Pons (tissue), 1 donor: ENCODE results near the gene IL23R.

Experiments
- DNase-seq: peaks from one replicate; pipeline ENCODE4 v3.0.0-alpha.2; 2016; ENCODE audit warnings: low spot score

IL23R gene

DNA sequence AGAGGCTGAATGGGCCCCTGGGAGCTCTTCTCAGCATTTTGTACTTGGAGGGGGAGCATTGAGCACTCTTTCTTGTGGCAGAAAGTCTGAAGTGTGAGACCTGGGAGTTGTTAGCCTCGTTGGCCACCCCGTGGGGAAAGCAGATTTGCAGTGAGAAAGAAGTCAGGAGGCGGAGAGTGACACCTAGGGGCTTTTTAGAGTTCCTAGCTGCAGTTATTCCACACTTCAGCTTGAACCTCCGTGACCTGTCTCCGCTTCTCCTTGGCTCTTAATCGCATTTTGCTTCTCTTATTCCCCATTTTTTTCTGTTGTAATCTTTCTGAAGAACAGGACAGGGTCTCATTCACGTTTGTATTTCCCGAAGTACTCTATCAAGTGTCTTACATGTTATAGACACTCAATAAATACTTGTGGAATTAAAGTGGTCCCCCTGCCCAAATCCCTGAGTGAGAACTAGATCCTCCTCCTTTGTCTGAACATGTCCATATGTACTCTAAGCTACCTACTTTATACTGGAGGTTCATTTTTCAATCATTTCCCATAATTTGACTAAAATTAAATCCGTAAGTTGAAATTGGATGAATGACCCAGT, 17.0 kb upstream of the IL23R start:
- peak; percentile 85 for DNase-seq

DNA sequence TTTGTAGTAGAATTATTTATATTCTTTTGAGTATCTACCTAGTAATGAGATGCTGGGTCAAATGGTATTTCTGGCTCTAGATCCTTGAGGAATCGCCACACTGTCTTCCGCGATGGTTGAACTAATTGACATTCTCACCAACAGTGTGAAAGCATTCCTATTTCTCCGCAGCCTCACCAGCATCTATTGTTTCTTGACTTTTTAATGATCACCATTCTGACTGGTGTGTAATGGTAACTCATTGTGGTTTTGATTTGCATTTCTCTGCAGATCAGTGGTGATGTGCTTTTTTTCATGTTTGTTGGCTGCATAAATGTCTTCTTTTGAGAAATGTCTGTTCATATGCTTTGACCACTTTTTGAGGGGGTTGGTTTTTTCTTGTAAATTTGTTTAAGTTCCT, 15.3 kb upstream of the IL23R start:
- no peak for DNase-seq

DNA sequence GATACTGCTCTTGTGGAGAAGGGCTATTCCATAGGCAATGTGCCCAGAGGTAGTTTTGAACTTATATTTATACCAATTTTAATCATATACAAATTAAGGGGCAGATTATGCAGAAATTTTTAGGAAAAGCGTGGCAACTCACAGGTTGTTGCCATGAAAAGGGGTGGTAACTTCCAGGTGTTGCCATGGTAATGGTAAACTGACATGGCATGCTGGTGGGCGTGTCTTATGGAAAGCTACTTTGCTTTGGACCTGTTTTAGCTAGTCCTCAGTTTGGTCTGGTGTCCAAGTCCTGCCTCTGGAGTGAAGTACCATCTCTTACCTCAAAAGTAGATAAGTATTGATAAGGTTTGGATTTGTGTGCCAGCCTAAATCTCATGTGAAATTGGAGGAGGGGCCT, 7.9 kb upstream of the IL23R start:
- DNase-seq: no peak

DNA sequence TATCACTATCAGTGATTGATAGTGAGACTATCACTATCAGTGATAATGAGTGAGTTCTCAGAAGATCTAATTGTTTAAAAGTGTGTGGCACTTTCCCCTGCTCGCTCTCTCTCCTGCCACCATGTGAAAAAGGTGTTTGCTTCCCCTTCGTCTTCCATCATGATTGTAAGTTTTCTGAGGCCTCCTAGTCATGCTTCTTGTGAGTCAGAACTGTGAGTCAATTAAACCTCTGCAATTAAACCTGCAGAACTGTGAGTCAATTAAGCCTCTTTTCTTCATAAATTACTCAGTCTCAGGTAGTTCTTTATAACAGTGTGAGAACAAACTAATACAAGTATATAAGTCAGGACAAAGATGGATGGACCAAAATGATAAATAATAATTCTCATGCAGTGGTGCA, 7.0 kb upstream of the IL23R start:
- DNase-seq: no peak

DNA sequence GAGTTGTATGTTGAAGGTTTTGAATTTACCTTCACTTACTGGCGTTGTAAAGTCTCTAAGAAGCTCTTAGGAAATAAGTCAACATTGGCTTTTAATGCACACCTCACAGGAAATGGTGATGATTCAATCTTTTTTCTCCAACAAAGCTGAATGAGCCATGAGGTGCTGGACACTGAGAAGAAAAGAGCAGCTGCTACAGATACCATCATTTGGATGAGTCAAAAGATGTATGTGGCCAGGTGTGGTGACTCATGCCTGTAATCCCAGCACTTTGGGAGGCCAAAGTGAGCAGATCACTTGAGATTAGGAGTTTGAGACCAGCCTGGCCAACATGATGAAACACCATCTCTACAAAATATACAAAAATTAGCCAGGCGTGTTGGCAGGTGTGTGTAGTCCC, 3.3 kb upstream of the IL23R start:
- no peak for DNase-seq

DNA sequence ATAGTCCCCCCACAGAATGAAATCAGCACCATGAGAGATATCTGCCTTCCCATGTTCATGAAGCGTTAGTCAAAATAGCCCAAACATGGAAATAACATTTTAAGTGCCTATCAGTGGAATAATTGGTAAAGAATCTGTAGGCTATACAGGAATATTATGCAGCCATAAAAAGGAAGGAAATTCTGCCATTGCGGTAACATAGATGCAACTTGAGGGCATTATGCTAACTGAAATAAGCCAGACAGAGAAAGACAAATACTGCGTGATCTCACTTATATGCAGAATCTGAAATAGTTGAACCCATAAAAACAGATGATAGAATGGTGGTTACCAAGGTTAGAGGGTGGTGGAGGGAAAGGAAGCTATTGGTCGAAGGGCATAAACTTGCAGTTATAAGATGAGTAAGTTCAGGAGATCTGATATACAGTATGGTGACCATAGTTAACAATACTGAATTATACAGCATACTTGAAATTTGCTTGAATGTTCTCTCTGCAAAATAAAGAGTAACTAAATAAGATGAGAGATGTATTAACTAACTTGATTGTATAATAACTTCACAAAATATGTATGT, 699 bp upstream of the IL23R start:
- no peak for DNase-seq

DNA sequence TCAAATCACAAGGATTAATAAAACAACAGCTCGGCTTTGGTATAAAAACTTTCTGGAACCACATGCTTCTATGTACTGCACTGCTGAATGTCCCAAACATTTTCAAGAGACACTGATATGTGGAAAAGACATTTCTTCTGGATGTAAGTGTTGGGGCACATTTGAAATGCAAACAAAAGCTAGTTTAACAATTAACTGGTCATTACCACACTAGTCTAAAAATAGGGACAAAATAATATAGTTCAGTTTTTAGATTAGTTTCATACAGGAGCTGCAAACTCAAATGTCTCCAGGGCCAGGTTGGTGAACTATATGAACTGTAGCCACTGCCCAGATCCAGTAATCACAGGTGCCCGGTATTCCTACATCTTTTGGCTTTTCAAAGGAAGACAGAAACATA, 3.2 kb downstream of the IL23R start:
- no peak for DNase-seq

DNA sequence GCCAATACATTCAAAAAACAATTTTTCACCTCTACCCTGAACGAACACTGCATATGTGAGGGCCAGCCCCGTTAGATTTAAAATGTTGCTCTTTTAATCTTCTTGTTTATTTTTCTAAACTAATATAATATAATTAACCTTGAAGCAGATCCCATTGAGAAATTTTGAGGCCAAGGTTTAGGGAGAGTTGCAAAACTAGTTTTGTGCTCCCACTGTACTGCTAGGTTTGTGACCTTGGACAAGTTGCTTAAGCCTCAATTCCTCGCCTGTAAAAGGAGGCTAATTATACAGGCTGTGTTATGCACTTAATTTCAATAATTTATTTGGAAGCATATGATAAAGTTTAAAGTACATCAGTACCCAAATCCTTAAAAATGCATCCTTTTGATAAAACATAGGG, 3.7 kb downstream of the IL23R start:
- no peak for DNase-seq

DNA sequence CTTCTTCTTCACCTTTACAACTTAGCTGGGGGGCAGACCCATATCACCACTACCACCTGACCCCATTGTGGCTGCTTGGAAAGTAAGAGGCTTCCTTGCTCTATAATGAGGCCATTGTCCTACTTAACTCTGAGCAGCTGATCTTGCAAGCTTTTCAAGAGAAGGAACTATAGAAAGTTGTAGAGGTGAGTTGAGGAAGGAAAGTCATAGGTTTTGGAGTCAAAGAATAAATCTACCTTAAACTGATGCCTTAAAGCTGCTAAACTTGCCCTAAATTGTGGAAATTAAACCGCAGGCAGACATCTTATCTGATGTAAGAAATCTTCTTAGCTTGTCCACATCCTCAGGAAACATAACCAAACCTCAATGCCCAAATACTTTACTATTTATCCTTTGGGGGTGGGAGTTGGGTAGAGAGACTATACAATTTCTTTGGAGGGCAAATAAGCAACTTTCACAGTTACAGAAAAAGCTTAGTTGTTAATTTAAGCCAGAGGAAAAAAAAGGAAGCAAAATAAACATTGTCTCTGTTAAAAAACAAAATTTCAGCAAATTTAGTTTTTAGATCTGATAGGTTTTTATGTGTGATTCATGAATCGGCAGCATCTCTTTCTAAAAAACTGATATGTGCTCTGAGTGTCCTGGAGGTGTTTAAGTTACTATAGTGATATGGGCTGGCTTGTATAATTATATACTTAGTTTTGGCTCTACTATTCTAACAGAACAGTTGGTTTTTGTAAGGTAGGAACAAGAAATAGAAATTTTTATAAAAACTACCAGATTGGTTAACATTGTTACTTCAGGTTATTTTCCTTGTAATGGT, 4.7 kb downstream of the IL23R start:
- DNase-seq: no peak

DNA sequence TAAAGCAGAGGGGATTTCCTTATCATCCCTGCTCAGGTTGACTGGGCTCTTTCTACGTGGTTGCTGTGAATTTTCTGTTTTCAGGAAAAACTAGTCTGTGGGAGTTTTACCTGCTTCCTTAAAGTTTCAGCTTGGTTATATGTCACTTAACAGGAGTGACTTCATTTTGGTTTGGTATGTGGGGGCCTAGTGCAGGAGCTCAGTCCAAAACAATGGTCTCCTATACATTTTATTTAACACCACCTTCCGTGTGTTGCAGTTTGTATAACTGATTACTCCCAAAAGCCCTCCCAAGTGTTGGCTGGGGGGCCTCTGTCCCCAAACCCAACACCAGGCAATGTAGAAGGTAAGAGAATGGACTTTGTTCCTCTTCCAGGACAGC, 5.3 kb downstream of the IL23R start:
- no peak for DNase-seq

DNA sequence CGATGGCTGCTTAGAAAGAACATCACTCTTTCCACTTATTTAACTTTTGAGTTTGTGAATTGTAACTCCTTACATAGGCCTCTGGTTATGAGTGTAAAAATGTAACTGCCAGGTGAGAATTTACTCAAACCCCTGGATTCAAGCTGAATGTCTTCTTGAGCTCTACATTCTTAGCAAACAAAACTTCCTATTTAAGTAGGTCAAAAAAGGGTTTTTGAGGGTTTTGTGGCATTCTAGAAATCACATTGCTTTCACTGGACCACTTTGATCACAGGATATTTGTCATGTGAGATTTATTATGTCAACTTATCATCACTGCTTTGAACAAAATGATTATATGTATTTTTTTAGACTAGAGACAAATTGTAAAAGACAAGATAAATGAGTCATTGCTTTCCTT, 5.7 kb downstream of the IL23R start:
- DNase-seq: no peak

DNA sequence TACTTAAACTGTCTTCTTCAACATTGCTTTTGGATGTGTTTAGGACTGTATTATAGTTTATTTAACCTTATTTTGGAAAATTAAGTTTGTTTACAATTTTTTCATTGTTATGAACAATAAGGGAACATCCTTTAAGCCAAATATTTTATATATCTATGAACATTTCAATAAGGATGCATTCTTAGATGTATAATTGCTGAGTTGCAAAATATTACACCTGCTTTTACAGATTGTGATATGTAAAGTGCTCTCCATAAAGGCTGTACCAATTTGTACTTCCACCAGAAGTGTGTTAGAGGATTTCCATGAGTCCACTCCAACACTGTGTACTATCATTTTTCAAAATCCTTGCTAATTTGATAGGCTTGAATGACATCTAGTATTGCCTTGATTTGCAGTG, 7.7 kb downstream of the IL23R start:
- no peak for DNase-seq

DNA sequence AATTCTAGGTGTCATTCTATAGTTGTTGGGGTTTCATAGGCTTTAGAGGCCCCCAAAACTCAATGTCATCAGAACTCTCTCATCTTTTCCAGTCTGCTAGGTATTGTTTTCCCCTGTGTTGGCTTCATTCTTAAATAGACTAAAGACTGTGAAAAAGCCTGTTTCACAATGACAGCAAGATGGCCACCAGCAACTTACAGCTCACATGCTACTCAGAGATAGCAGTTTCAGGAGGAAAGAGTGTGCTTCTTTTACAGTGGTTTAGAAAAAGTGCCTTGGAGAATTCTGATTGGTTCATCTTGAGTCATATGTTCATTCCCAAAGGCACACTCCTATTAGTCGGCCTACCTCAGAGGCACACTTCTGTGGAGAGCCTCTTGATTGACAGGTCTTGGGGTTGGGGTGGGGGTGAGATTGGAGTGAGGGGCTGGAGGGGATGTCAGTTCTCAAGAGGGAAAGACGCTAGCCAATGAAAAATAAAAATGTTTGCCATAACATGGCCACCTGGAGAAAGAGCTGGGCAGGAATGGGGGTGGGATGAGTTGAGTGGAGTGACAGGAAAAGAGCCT, 8.5 kb downstream of the IL23R start:
- DNase-seq: no peak

DNA sequence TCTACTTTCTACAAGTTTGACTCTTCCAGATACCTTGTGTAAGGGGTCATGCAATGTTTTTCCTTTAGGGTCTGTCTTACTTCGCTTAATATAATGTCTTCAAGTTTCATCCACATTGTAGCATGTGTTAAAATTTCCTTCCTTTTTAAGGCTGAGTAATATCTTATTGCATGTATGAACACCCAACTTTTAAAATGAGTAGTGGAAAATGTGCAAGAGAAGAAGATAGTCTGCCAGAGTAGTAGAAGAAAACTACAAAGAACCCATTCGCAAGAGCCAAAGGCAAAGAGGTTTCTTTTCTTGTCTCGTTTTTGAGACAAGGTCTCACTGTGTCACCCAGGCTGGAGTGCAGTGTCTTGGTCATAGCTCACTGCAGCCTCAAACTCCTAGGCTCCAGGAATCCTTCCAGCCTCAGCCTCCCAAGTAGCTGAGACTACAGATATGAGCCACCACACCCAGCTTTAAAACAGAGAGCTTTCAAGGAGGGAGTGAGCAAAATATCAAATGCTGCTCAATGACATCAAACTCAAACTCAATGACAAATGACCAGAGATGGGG, 9.4 kb downstream of the IL23R start:
- DNase-seq: no peak

DNA sequence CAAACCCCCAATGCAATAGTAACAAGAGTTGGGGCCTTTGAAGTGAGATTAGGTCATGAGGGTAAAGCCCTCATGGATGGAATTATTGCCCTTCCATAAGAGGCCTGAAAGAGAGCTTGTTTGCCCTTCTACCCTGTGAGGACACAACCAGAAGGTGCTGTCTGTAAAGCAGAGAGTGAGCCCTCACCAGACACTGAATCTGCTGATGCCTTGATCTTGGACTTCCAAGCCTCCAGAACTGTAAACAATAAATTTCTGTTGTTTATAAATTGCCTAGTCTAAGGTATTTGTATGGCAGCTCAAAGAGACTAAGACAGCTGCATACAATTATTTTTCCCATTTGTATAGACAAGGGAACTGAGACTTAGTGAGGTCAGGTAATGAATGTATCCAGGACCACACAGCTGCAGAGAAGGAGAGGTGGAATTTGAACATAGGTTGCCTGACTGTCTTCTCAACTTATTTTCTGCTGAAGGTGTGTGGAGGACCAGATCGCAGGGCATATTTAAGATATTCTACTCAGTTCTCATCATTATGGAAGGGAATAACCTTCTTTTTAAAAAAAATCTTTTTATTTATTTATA, 18.7 kb downstream of the IL23R start:
- no peak for DNase-seq

DNA sequence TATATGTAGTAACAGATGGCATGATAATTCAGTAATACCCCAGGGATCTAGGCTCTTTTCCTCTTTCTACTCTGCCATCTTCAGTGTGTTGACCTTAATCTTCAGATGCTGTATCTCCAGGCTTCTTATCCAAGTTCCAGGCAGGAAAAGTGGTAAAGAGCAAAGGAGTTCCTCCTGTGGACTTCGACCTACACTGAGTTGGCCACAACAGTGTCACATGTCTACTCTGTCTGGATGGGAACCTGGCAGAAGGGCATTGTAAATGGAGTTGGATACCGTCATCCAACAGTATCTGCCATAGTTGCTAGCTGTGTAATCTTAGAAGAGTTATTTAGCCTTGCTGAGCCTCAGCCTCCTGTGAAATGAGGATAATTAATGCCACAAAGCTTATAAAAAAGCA, 21.9 kb downstream of the IL23R start:
- no peak for DNase-seq

DNA sequence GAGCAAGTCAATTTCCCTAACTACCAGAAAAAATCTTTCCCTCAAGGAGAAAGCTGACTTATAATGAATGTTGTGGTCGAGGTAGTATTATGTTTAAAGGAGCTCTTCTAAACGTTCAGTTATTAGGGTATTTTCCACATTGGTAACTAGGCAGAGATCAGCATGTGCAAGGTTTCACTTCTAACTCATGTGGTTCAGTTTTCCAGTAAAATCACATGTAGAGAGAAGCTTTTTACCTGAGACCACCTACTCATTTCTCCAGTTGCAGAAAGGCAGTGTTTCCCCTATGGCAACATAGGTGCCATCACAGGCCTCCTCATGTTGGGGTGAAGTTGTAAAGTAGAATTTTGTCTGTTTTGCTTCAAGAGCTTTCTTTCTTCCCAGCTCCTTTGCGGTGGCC, 23.7 kb downstream of the IL23R start:
- DNase-seq: no peak

DNA sequence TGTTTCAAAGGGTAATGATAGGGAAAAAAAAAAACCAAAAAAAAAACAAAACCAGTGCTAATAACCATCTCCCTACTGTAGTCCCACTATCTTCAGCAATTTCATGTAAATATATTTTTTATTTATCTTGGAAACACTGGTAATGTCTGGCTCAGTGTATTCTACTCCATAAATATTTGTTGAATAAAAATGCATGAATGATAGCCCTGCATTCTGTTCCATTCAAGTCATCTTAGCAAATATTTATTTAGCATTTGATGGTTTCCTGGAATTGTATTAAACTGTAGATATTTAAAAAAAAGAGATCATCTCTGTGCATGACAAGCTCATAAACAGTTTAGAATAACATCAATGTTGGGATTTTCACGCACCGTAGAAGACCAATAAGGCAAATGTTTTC, 24.2 kb downstream of the IL23R start:
- no peak for DNase-seq

DNA sequence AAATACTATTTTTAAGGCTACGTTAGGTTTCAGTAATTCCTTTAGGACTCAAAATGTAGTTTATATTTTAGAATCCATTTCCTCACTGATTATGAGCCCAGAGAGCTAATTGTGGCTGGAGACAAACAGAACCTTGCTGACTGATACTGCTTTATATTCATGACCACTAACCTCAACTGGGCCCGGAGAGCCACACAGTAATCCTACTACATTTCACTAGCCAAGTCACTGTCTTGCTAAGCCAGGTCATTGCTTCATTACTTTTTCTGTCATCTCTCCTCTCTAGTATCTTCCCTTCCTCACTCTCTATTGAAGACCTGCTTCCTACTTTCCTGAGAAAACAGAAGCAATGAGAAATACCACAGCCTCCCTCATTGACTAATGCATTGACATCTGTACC, 24.7 kb downstream of the IL23R start:
- DNase-seq: no peak

DNA sequence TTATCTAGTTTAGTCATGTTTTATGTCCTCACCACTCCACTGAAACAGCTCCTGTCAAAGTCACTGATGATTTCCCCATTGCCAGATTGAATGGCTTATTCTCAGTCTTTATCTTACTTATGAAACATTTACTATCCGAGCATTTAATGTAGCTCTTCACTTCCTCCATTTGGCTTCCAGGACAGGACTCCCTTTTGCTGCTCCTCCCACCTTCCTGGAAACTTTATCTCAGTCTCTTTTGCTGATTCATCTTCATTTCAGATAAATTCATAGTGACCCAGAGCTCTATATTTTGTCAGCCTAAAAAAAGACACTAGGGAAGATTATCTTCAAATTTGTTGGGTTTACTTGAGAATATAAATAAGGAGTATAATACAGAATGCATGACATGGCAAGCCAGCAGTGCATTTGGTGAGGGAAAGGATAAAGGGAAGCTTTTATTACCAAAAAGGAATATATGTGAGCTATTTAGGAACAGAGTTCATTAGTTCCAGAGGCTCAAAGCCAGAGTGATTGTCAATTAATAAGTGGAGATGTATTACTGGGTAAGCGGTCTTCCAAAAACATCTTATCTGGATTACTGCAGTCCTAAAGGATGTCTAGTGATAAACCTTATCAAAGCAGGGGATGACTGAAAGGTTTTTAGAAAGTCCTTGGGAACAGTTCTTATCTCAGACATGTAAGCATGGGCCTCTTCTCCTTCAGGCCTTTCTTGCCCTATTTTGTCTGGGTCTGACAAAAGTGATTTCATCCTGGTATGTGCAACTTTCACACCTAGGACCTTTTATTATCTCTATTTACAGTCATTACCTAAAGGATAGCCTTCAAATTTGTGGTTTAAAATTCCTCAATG, 25.6 kb downstream of the IL23R start:
- no peak for DNase-seq

DNA sequence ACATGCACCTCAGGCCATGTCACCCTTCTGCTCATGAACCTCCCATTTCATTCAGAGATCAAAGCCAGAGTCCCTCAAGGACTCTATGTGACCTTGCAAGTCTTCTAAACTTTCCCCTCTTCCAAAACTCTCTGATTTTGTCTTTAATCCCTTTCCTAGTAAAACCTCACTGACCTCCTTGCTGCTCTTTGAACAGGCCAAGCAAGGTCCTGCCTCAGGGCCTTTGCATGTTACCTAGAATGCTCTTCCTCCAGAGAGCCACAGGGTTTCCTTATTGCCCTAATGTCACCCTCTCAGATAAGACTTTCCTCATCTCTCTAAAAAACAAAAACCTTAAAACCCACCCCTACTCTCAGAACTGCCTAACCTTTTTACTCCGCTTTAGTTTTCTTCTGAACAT, 26.6 kb downstream of the IL23R start:
- no peak for DNase-seq

DNA sequence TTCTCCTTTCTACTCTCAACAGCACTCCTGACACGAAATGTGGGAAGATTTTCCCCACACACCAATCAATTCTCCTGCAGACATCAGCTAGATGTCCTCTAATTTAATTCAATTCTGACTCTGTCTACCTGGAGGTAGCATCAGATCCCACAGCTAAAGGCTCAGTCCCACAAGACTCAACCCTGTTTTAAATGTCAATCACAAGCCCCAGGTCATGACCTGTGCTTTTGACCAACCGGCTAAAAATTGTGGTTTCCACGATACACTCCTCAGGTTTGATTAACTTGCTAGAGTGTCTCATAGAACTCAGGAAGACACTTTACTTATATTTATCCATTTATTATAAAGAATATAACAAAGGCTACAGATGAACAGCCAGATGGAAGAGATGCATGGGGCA, 27.4 kb downstream of the IL23R start:
- DNase-seq: no peak
